K562 (cell line): ENCODE measurements around the gene FADD. TPM values are rescaled to one million over a fixed set of nuclear protein-coding genes. Genes with fewer than 3 reads are reported as not detected.

Source experiments
- ATAC-seq: fragments of 200-7000 bp; cut with Tn5 transposase; 3 replicates; pipeline ENCODE4 v1.9.1; 2020; ENCODE audit warnings: moderate library complexity
- BruUV-seq: library from RNA; stranded (reverse); fragments of 400-500 nt; replicated peaks from 2 replicates; lab custom pipeline; 2021; lab: Mats Ljungman, UMichigan
- CTCF ChIA-PET: fragments of 300-600 bp; formaldehyde crosslinking; extraction: SDS; loops from one replicate; lab custom pipeline; 2021; ENCODE audit warnings: low intra/inter-chr PET ratio; lab: Yijun Ruan, JAX
- POLR2A ChIA-PET: fragments of 300-600, 350-650 bp; sonication (Branson Sonifier 250); formaldehyde crosslinking; extraction: SDS; loops from one replicate; lab custom pipeline; 2021; ENCODE audit warnings: antibody characterized with exemption, inconsistent platforms; lab: Yijun Ruan, JAX
- DNase-seq, 4 experiments: peaks; one replicate each; pipeline versions ENCODE4 v3.0.0 to v3.0.0-alpha.2; 2011 to 2018; ENCODE audit warnings: low spot score in 3 of 4, mixed read lengths in 3 of 4; ENCODE audit errors: extremely low read depth in 1 of 4
- FAIRE-seq: peaks from 2 replicates; lab custom pipeline; 2011; peaks lifted over from hg19 to GRCh38; lab: Jason Lieb, UNC
- H2AFZ ChIP-seq: 2 replicates; pipeline ENCODE4 v1.6.0; 2011; ENCODE audit warnings: low read depth, low read length, control low read depth, inconsistent platforms
- H3K27ac ChIP-seq: fragments of 200-600 bp; 3 replicates; pipeline ENCODE4 v1.8.0; 2011; ENCODE audit warnings: low read depth, mild to moderate bottlenecking, control low read depth, inconsistent platforms, low read length, moderate library complexity, mixed read lengths; ENCODE audit errors: extremely low read depth
- H3K27me3 ChIP-seq, 2 experiments: fragments of 300-600 bp in 1 of 2; 2 replicates in 1 of 2; 3 replicates in 1 of 2; pipeline versions ENCODE4 v1.6.0 to v1.8.0; 2011; ENCODE audit warnings: inconsistent platforms in 2 of 2, low read length in 2 of 2, mild to moderate bottlenecking in 1 of 2, mixed read lengths in 1 of 2, moderate library complexity in 1 of 2; ENCODE audit not compliant: control insufficient read depth in 2 of 2, insufficient read depth in 2 of 2
- H3K36me3 ChIP-seq: fragments of 300-600 bp; 3 replicates; pipeline ENCODE4 v1.8.0; 2011; ENCODE audit warnings: mild to moderate bottlenecking, low read length, inconsistent platforms; ENCODE audit not compliant: control insufficient read depth, insufficient read depth
- H3K4me1 ChIP-seq, 2 experiments: fragments of 200-600 bp in 1 of 2; replicated peaks in 1 of 2; 2 replicates in 1 of 2; 3 replicates in 1 of 2; pipeline versions ENCODE4 v1.5.1 to v1.8.0; 2011; ENCODE audit warnings: inconsistent platforms in 2 of 2, low read length in 2 of 2, mild to moderate bottlenecking in 1 of 2, mixed read lengths in 1 of 2, moderate library complexity in 1 of 2; ENCODE audit not compliant: control insufficient read depth in 2 of 2, insufficient read depth in 2 of 2
- H3K4me2 ChIP-seq: 2 replicates; pipeline ENCODE4 v1.6.1; 2011; ENCODE audit warnings: low read length, control low read depth, inconsistent platforms, mixed read lengths; ENCODE audit not compliant: insufficient read depth
- H3K4me3 ChIP-seq: fragments of 200-600 bp; sonication (generic), shearing (Covaris generic); 2 replicates; pipeline ENCODE4 v1.5.1; 2016; ENCODE audit warnings: control low read depth, inconsistent platforms
- H3K79me2 ChIP-seq: fragments of 200-600 bp; 3 replicates; pipeline ENCODE4 v1.8.0; 2011; ENCODE audit warnings: low read length, inconsistent platforms; ENCODE audit not compliant: control insufficient read depth, insufficient read depth
- H3K9ac ChIP-seq, 2 experiments: 2 replicates each; pipeline versions ENCODE4 v1.6.0 to v1.6.1; 2011; ENCODE audit warnings: low read depth in 2 of 2, low read length in 2 of 2, control low read depth in 1 of 2, inconsistent platforms in 1 of 2, mild to moderate bottlenecking in 1 of 2, mixed read lengths in 1 of 2; ENCODE audit not compliant: insufficient read depth in 1 of 2
- H3K9me1 ChIP-seq: one replicate; pipeline ENCODE4 v1.6.0; 2011; ENCODE audit warnings: inconsistent platforms, mild to moderate bottlenecking, low read length, moderate library complexity; ENCODE audit not compliant: control insufficient read depth, insufficient read depth
- H3K9me3 ChIP-seq: replicated peaks from 2 replicates; pipeline ENCODE4 v1.5.1; 2011; ENCODE audit warnings: low read depth, low read length, inconsistent platforms; ENCODE audit not compliant: control insufficient read depth, insufficient read depth
- H4K20me1 ChIP-seq: replicated peaks from 2 replicates; pipeline ENCODE4 v1.6.1; 2011; ENCODE audit warnings: low read length, inconsistent platforms, mixed read lengths; ENCODE audit not compliant: control insufficient read depth, insufficient read depth
- ATF2 ChIP-seq: sonication (generic); formaldehyde crosslinking; IDR thresholded peaks from 2 replicates; pipeline ENCODE4 v1.8.1; 2022; ENCODE audit warnings: missing genetic modification reagents
- CREB1 ChIP-seq, 2 experiments: sonication (generic) in 1 of 2; formaldehyde crosslinking in 1 of 2; IDR thresholded peaks; 2 replicates each; pipeline versions ENCODE4 v1.6.1 to v1.8.0; 2012 to 2022; ENCODE audit warnings: inconsistent platforms in 1 of 2, mild to moderate bottlenecking in 1 of 2, missing genetic modification reagents in 1 of 2, moderate library complexity in 1 of 2
- NFIC ChIP-seq: fragments of 450-650 bp; IDR thresholded peaks from 2 replicates; pipeline ENCODE4 v1.6.1; 2017; ENCODE audit warnings: mild to moderate bottlenecking, inconsistent platforms
- NFIX ChIP-seq: fragments of 250-450 bp; sonication (Bioruptor Pico); IDR thresholded peaks from 2 replicates; pipeline ENCODE4 v1.4.0; 2020; ENCODE audit warnings: low read depth, mild to moderate bottlenecking, moderate library complexity
- RFX1 ChIP-seq: fragments of 450-650 bp; IDR thresholded peaks from 2 replicates; pipeline ENCODE4 v1.6.1; 2016; ENCODE audit warnings: mild to moderate bottlenecking, moderate library complexity
- ZBTB8A ChIP-seq: fragments of 450-650 bp; IDR thresholded peaks from 2 replicates; pipeline ENCODE4 v1.6.1; 2018; ENCODE audit warnings: mild to moderate bottlenecking, moderate library complexity; ENCODE audit not compliant: partially characterized antibody
- ZNF830 ChIP-seq: fragments of 250-450 bp; sonication (Bioruptor Pico); IDR thresholded peaks from 2 replicates; pipeline ENCODE4 v1.5.0; 2021; ENCODE audit warnings: mild to moderate bottlenecking
- WGBS: fragments of 100-300 bp; shearing (Covaris generic); methylation state at CpG from one replicate; pipeline ENCODE4 v1.1.6; 2016; ENCODE audit warnings: low coverage, mixed read lengths; ENCODE audit not compliant: insufficient coverage; ENCODE audit errors: missing lambda C conversion rate; 5-methylcytosine and 5-hydroxymethylcytosine counted together
- in situ Hi-C: fragments of 300-500 bp; cut with MboI; formaldehyde crosslinking; loops from 4 replicates; pipeline ENCODE4 v1.15.0; 2018; ENCODE audit warnings: inconsistent platforms, mixed read lengths
- intact Hi-C: fragments of 100-400 bp; cut with micrococcal nuclease; formaldehyde crosslinking; loops from 2 replicates; pipeline ENCODE4 v1.14.2; 2022
- polyA plus RNA-seq, 8 experiments: library from polyadenylated mRNA; depleted of rRNA in 4 of 8; stranded (reverse) in 5 of 8; unstranded in 3 of 8; fragments of >200 nt; fragmentation: Nextera tagmentation in 2 of 8; fragmentation: Illumina TruSeq in 1 of 8; extraction: Ambion mirVana in 2 of 8; extraction: Trizol in 1 of 8; gene quantifications; 2 replicates each; pipeline versions ENCODE4 v1.2.1 to v1.2.3, GENCODE V29; 2011 to 2014; ENCODE audit warnings: inconsistent platforms in 1 of 8, missing spikeins in 1 of 8
- total RNA-seq, 7 experiments: library from RNA; depleted of rRNA in 6 of 7; stranded (reverse); fragments of >200 nt in 6 of 7; fragmentation: Illumina TruSeq in 2 of 7; extraction: Trizol in 2 of 7; gene quantifications; 2 replicates each; pipeline versions ENCODE4 v1.2.1 to v1.2.3, GENCODE V29; 2011 to 2021; ENCODE audit warnings: low replicate concordance in 1 of 7
- TF ChIP-seq, protein P1 (sequence below): fragments of 200-400 bp; formaldehyde crosslinking; IDR thresholded peaks from 2 replicates; pipeline ENCODE4 v1.6.1; 2017; ENCODE audit warnings: mild to moderate bottlenecking, low read depth, low read length, moderate library complexity
- TF ChIP-seq, protein P2 (sequence below), 3 experiments: IDR thresholded peaks in 2 of 3; conservative IDR thresholded peaks in 1 of 3; 2 replicates each; pipeline ENCODE4 v1.5.1; 2011 to 2012; ENCODE audit warnings: low read length in 3 of 3, mild to moderate bottlenecking in 3 of 3, control low read depth in 2 of 3, improper control_type of control experiment in 1 of 3, inconsistent platforms in 1 of 3, low read depth in 1 of 3, mixed read lengths in 1 of 3, moderate library complexity in 1 of 3; ENCODE audit not compliant: insufficient read depth in 2 of 3

The FADD gene
- total and polyA plus RNA-seq, 9 of the 15 experiments (the other 6 are each of a cell fraction or from before 2014, with no cell fraction given) = 0.29 to 26.9 (median 20.4) TPM

DNA sequence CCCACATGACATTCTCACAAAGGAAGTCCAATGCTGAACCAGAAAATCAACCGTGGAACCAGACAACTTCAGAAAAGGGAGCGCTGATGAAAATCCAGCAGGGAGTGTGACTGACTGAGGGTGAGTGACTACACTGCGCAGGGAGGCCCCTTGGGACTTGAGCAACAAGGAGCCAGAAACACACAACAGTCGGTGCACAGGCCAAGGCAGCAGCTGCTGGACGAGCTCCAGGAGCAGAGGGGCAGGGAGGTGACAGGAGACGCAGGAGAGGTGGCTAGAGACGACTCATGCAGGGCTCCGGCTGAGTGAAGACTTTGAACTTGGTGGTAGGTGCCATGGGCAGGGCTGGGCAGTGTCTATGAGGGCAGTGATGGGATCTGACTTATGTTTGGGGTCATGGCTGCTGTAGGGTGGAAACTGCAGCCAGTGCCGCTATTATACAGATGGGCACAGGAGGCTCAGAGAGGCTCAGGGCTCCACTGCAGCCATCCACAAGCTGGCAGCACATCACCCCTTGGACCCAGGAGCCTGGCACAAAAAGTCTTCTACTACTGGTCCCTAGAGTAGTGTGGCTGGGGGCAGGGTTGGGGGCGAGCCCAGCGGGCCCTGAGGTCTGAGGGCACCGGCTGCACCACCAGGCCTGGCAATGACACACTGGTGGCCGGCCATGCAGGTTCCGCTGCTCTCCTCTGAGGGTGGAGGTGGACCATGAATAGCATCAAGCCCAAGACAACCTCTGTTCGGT is 10.3 kb upstream of the FADD start (continued):
- TF ChIP-seq, protein P1, sequence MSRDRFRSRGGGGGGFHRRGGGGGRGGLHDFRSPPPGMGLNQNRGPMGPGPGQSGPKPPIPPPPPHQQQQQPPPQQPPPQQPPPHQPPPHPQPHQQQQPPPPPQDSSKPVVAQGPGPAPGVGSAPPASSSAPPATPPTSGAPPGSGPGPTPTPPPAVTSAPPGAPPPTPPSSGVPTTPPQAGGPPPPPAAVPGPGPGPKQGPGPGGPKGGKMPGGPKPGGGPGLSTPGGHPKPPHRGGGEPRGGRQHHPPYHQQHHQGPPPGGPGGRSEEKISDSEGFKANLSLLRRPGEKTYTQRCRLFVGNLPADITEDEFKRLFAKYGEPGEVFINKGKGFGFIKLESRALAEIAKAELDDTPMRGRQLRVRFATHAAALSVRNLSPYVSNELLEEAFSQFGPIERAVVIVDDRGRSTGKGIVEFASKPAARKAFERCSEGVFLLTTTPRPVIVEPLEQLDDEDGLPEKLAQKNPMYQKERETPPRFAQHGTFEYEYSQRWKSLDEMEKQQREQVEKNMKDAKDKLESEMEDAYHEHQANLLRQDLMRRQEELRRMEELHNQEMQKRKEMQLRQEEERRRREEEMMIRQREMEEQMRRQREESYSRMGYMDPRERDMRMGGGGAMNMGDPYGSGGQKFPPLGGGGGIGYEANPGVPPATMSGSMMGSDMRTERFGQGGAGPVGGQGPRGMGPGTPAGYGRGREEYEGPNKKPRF = no peak

- POLR2A ChIA-PET = no interaction called here
- DNase-seq = no peak
- intact Hi-C loops = loop anchor here (5.0 kb wide), 1 partner anchor 106 kb away; no protein-coding TSS in a partner anchor
- BruUV-seq = no TSS peak
- H3K4me2 ChIP-seq = no peak overlapping the region
- TF ChIP-seq RFX1 (no peak), NFIC (peak; percentile 99), ZBTB8A (no peak), NFIX (CRISPR knock-in tag) (peak; percentile 77), CREB1 (IDR thresholded peaks at IDR 0.05) (no peak), CREB1 (CRISPR knock-in tag; IDR thresholded peaks at IDR 0.05) (no peak), ATF2 (no peak), ZNF830 (CRISPR knock-in tag) (no peak)
- TF ChIP-seq, protein P2, sequence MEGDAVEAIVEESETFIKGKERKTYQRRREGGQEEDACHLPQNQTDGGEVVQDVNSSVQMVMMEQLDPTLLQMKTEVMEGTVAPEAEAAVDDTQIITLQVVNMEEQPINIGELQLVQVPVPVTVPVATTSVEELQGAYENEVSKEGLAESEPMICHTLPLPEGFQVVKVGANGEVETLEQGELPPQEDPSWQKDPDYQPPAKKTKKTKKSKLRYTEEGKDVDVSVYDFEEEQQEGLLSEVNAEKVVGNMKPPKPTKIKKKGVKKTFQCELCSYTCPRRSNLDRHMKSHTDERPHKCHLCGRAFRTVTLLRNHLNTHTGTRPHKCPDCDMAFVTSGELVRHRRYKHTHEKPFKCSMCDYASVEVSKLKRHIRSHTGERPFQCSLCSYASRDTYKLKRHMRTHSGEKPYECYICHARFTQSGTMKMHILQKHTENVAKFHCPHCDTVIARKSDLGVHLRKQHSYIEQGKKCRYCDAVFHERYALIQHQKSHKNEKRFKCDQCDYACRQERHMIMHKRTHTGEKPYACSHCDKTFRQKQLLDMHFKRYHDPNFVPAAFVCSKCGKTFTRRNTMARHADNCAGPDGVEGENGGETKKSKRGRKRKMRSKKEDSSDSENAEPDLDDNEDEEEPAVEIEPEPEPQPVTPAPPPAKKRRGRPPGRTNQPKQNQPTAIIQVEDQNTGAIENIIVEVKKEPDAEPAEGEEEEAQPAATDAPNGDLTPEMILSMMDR (IDR thresholded peaks at IDR 0.05 in 2 of 3, conservative IDR thresholded peaks at IDR 0.05 in 1 of 3; ENCODE audit: insufficient read depth in 2 of 3, low read depth in 1 of 3, low read length in 3 of 3) = no peak
- TF ChIP-seq, all 486 proteins: peak for 2
- Histone ChIP-seq H3K4me3 (no peak overlapping the region), H3K27ac (no peak overlapping the region), H3K9me3 (peaks cover 2% of the 10 kb centered on the region; the same call in 1 of the 2 replicates), H3K9ac (no peak overlapping the region), H2AFZ (no peak overlapping the region), H3K79me2 (no peaks in the 10 kb centered on the region), H3K9me1 (no peaks in the 10 kb centered on the region), H3K36me3 (no peaks in the 10 kb centered on the region), H3K27me3 (peaks cover 3 to 23% of the 10 kb centered on the region in 2 experiments; a peak in 3 of 5 replicates), H3K4me1 (peaks cover 0 to 5% of the 10 kb centered on the region in 2 experiments; a peak in 1 of 5 replicates), H4K20me1 (no peaks in the 10 kb centered on the region; the same call in 1 of the 2 replicates)
- ATAC-seq (no peak), FAIRE-seq (no peak)
- in situ Hi-C loops = no loop called here
- CTCF ChIA-PET = no interaction called here
- 0% methylated on average over 7 of the region's 7 CpGs for WGBS
Observed at GRCh38 chr11:70193411-70194292, 9.4 kb upstream of the FADD start.
